A549 treated with CORT108297 at 1 μM for 4 hours (cell line): Measurements from ENCODE around the gene OPALIN. TPM values are rescaled to one million over a fixed set of nuclear protein-coding genes. Genes with fewer than 3 reads are reported as not detected.

Source experiments
- total RNA-seq: library from RNA; stranded (reverse); fragments of 200-300 nt; extraction: Qiagen RNA extraction; gene quantifications from 5 replicates; pipeline ENCODE4 v1.2.3, GENCODE V29; 2022

Gene OPALIN
- total RNA-seq = not detected in 5 replicates

GRCh38 chr10:96358851-96359540 is at the start of gene OPALIN:
Gene OPALIN (minus strand): TSS chr10:96359002. CDS start chr10:96358896, 106 bp downstream.

DNA sequence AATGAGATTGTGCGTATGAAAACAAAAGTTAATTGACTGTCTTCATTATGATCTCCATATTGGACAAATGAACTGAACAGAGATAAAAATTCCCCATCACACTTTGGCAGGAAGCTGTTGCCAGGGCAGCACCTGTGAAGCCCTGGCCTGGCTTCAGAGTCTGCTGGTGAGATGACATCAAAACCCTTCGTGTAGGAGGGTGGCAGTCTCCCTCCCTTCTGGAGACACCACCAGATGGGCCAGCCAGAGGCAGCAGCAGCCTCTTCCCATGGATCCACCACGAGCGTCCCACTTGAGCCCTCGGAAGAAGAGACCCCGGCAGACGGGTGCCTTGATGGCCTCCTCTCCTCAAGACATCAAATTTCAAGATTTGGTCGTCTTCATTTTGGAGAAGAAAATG is 54.6 kb downstream of the OPALIN start, which contains the start of gene DNTT:
Gene DNTT (plus strand): TSS at position 205 of the 400 bp plus-strand sequence. CDS start 64 bp downstream, at position 269.

Other genes starting within 250 kb of the OPALIN start
- 6.7 to 8.0 TPM (median 7.7 TPM) in 5 replicates for gene ZNF518A, start 228.7 kb downstream of the OPALIN start, total RNA-seq
- not detected in 5 replicates for gene BLNK, start 87.4 kb downstream of the OPALIN start, total RNA-seq
- not detected in 5 replicates for gene DNTT, start 54.6 kb downstream of the OPALIN start, total RNA-seq
- gene TLL2, start 154.9 kb upstream of the OPALIN start, total RNA-seq = 0.09 to 0.15 TPM (median 0.14 TPM) in 5 replicates
- 76.6 to 92.7 TPM (median 84.4 TPM) in 5 replicates for gene TM9SF3, start 228.0 kb upstream of the OPALIN start, total RNA-seq